H1 (cell line): ENCODE measurements around the gene IQGAP3.

Experiments
- ASH2L ChIP-seq: fragments of 200-600, 300-600 bp; sonication (generic); IDR thresholded peaks from one replicate; pipeline ENCODE4 v1.7.1; 2017; ENCODE audit warnings: low read length
- CHD2 ChIP-seq: IDR thresholded peaks from 2 replicates; pipeline ENCODE4 v1.6.1; 2012; ENCODE audit warnings: low read length, improper control_type of control experiment
- CREB1 ChIP-seq: IDR thresholded peaks from 2 replicates; pipeline ENCODE4 v1.6.1; 2012; ENCODE audit warnings: inconsistent platforms
- EP300 ChIP-seq, 2 experiments: IDR thresholded peaks; 1 replicate in 1 of 2; 2 replicates in 1 of 2; pipeline ENCODE4 v1.6.1; 2011 to 2012; ENCODE audit warnings: low read depth in 2 of 2, low read length in 2 of 2, mild to moderate bottlenecking in 2 of 2, borderline replicate concordance in 1 of 2, inconsistent platforms in 1 of 2, moderate library complexity in 1 of 2
- FOSL1 ChIP-seq: IDR thresholded peaks from 2 replicates; pipeline ENCODE4 v1.6.1; 2011; ENCODE audit warnings: mild to moderate bottlenecking, low read depth, low read length, moderate library complexity; ENCODE audit not compliant: insufficient read depth
- NRF1 ChIP-seq: IDR thresholded peaks from 2 replicates; pipeline ENCODE4 v1.6.1; 2011; ENCODE audit warnings: mild to moderate bottlenecking, low read depth, low read length, improper control_type of control experiment
- POLR2A ChIP-seq, 2 experiments: IDR thresholded peaks; 1 replicate in 1 of 2; 2 replicates in 1 of 2; pipeline ENCODE4 v1.6.1; 2011; ENCODE audit warnings: low read depth in 2 of 2, low read length in 2 of 2, mild to moderate bottlenecking in 2 of 2; ENCODE audit errors: control extremely low read depth in 1 of 2
- RAD21 ChIP-seq, 2 experiments: IDR thresholded peaks in 1 of 2; conservative IDR thresholded peaks in 1 of 2; 2 replicates each; pipeline ENCODE4 v1.6.1; 2011; ENCODE audit warnings: low read depth in 2 of 2, low read length in 2 of 2, improper control_type of control experiment in 1 of 2, inconsistent platforms in 1 of 2, mild to moderate bottlenecking in 1 of 2, moderate library complexity in 1 of 2
- RFX5 ChIP-seq: IDR thresholded peaks from 2 replicates; pipeline ENCODE4 v1.6.1; 2011; ENCODE audit warnings: low read depth, low read length, improper control_type of control experiment, borderline replicate concordance
- SP1 ChIP-seq: IDR thresholded peaks from 2 replicates; pipeline ENCODE4 v1.6.1; 2011; ENCODE audit warnings: low read depth, low read length
- SP4 ChIP-seq: IDR thresholded peaks from 2 replicates; pipeline ENCODE4 v1.6.1; 2012; ENCODE audit warnings: low read length, inconsistent platforms
- TF ChIP-seq, protein P1 (sequence below): IDR thresholded peaks from 2 replicates; pipeline ENCODE4 v1.6.1; 2012; ENCODE audit warnings: inconsistent platforms
- TF ChIP-seq, protein P2 (sequence below), 3 experiments: IDR thresholded peaks; 1 replicate in 2 of 3; 2 replicates in 1 of 3; pipeline versions ENCODE4 v1.5.1 to v1.6.1; 2011; ENCODE audit warnings: low read length in 3 of 3, mild to moderate bottlenecking in 3 of 3, inconsistent platforms in 2 of 3, low read depth in 1 of 3, moderate library complexity in 1 of 3; ENCODE audit not compliant: insufficient read depth in 1 of 3; ENCODE audit errors: control extremely low read depth in 1 of 3

DNA sequence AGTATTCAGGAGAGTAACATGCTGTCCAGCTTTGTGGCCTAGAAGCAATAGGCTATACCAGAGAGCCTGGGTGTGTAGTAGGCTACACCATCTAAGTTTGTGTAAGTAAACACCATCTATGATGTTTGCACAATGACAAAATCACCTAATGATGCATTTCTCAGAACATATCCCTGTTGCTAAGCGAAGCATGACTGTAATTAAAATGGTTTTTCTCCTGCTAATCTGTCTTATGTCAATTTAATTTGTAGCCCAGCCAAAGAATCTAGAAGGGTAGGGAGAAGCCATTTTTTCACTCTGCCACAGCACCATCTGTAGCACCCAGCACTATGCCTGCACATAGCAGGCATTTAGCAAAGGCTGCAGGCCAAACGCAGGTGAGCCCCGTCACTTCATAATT, 5.2 kb upstream of the IQGAP3 start:
- TF ChIP-seq SP4 (no peak), NRF1 (no peak), POLR2A (IDR thresholded peaks at IDR 0.05; ENCODE audit: control extremely low read depth in 1 of 2, low read depth in 2 of 2, low read length in 2 of 2) (no peak), EP300 (IDR thresholded peaks at IDR 0.05; ENCODE audit: borderline replicate concordance in 1 of 2, low read depth in 2 of 2, low read length in 2 of 2) (no peak), CHD2 (no peak), RAD21 (IDR thresholded peaks at IDR 0.05 in 1 of 2, conservative IDR thresholded peaks at IDR 0.05 in 1 of 2; ENCODE audit: low read depth in 2 of 2, low read length in 2 of 2) (no peak), SP1 (no peak), RFX5 (no peak), ASH2L (no peak), CREB1 (no peak), FOSL1 (no peak)
- TF ChIP-seq, protein P1, sequence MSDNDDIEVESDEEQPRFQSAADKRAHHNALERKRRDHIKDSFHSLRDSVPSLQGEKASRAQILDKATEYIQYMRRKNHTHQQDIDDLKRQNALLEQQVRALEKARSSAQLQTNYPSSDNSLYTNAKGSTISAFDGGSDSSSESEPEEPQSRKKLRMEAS, result no peak
- TF ChIP-seq, protein P2, sequence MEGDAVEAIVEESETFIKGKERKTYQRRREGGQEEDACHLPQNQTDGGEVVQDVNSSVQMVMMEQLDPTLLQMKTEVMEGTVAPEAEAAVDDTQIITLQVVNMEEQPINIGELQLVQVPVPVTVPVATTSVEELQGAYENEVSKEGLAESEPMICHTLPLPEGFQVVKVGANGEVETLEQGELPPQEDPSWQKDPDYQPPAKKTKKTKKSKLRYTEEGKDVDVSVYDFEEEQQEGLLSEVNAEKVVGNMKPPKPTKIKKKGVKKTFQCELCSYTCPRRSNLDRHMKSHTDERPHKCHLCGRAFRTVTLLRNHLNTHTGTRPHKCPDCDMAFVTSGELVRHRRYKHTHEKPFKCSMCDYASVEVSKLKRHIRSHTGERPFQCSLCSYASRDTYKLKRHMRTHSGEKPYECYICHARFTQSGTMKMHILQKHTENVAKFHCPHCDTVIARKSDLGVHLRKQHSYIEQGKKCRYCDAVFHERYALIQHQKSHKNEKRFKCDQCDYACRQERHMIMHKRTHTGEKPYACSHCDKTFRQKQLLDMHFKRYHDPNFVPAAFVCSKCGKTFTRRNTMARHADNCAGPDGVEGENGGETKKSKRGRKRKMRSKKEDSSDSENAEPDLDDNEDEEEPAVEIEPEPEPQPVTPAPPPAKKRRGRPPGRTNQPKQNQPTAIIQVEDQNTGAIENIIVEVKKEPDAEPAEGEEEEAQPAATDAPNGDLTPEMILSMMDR (IDR thresholded peaks at IDR 0.05; ENCODE audit: control extremely low read depth in 1 of 3, insufficient read depth in 1 of 3, low read depth in 1 of 3, low read length in 3 of 3), result no peak
